GM18499 (cell line): ENCODE measurements around the gene TOMM34.

Source experiments
- ATAC-seq: cut with Tn5 transposase; IDR thresholded peaks from one replicate; pipeline ENCODE4 v1.9.1; 2021; ENCODE audit warnings: moderate number of reproducible peaks; ENCODE audit not compliant: insufficient read depth, unreplicated experiment

Gene TOMM34

DNA sequence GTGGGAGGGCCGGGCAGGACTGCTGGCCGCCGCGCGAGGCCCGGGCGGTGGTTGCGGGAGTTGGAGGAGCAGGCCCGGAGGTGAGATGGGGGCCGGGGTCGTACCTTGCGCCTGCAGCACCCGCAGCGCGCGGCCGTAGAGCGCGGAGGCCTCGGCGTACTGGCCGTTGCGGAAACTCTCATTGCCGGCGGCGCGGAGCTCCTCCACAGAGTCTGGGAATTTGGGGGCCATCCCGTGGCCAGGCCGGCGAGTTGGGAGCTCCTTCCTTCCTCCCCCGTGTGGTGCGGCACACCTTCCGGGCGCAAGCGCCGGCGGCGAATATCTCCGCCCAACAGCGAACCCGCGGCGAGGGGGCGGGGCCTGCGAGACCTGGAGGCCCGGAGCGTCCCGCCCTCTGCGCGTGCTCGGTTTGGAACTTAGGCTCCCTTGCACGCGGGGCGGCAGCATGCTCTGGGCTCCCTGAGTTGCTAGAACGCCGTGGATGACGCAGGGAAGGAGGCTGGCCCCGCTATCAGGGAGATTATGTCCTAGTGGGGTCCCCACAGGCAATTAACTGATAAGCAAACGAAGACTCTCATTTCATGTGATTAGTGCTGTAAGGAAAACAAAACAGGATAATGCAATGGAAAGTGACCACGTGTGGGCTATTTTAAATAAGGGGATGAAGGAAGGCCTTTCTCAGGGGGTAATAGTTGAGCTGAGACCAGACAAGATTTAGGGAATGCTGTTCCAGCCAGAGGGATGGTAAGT is at the start of gene TOMM34:
Gene TOMM34, minus strand, starts transcription at position 295 of the 750 bp plus-strand sequence. Its CDS starts 64 bp downstream, at position 231.
- peak; percentile 51 for ATAC-seq

DNA sequence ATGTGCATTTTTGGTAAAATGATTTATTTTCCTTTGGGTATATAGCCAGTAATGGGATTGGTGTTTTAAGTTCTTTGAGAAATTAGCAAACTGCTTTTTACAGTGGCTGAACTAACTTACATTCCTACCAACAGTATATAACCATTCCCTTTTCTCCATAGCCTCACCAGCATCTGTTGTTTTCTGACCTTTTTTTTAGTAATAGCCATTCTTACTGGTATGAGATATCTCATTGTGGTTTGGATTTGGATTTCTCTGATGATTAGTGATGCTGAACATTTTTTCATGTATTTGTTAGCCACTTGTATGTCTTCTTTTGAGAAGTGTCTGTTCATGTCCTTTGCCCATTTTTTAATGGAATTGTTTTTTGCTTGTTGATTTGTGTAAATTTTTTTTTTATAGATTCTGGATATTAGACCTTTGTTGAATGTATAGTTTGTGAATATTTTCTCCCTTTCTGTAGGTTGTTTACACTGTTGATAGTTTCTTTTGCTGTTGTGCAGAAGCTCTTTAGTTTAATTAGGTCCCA is 48.4 kb upstream of the TOMM34 start:
- ATAC-seq = no peak

GRCh38 chr20:44997668-44998067 is 37.5 kb upstream of the TOMM34 start:
- no peak for ATAC-seq

- no peak for ATAC-seq
Observed at GRCh38 chr20:44997171-44997570, 37.0 kb upstream of the TOMM34 start.

- ATAC-seq = no peak
Observed at GRCh38 chr20:44993343-44993742, 33.1 kb upstream of the TOMM34 start.

GRCh38 chr20:44990957-44991356 is 30.8 kb upstream of the TOMM34 start:
- ATAC-seq = no peak

GRCh38 chr20:44990425-44990824 is 30.2 kb upstream of the TOMM34 start:
- ATAC-seq = no peak

DNA sequence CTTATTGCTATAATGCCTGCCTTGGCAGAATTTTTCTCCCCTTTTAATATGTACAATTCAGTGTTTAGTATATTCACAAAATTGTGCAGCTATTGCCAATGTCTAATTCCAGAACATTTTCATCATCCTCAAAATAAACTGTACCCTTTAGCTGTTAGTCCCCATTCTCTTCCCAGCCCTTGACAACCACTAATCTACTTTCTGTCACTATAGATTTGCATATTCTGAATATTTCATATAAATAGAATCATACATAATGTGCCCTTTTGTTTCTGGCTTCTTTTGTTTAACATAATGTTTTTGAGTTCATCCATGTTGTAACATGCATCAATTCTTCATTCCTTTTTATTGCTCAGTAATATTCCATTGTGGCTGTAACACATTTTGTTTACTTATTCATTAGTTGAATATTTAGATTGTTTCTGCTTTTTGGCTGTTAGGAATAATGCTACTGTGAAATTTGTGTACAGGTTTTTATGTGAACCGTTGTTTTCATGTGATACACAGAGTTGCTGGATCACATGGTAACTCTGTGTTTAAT is 28.5 kb upstream of the TOMM34 start:
- ATAC-seq = no peak

DNA sequence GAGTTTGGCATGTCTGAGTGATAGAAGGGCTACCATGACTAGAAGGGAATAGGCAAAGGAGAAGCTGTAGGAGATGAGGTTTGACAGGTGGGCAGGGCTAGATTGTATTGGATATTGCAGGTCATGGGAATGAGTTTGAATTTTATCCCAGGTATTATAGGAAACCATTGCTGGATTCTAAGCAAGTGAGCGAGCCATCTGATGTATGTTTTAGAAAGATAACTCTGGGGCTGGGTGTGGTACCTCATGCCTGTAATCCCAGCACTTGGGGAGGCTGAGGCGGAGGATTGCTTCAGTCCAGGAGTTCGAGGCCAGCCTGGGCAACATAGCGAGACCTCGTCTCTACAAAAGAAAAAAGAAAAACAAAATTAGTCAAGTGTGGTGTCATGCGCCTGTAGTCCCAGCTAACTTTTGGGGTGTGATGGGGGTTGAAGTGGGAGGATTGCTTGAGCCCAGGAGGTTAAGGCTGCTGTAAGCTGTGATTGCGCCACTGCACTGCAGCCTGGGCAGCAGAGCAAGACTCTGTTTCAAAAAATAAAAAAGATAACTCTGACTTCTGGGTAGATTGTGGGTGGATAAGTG is 23.0 kb upstream of the TOMM34 start:
- ATAC-seq = no peak

DNA sequence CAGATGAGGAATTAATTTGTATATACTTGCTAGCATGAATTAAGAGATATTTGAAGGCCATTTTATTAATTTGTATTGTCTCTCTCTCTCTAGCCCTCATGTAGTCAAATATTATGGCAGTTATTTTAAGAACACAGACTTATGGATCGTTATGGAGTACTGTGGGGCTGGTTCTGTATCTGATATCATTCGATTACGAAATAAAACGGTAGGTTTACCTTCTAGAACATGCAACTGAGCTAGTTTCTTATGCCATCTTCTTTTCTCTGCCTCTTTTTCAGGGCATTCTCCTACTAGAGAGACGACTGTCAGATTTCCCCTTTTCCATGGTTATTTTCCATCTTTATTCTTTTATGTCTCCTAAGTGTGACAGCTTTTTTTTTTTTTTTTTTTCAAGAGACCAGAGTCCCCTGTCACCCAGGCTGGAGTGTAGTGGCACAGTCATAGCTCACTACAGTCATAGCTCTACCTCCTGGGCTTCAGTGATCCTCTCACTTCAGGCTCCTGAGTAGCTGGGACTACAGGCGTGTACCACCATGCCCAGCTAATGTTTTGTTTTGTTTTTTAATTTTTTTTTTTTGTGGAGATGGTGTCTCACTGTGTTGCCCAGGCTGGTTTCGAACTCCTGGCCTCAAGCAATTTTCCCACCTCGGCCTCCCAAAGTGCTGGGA is 21.7 kb upstream of the TOMM34 start:
- ATAC-seq = no peak

DNA sequence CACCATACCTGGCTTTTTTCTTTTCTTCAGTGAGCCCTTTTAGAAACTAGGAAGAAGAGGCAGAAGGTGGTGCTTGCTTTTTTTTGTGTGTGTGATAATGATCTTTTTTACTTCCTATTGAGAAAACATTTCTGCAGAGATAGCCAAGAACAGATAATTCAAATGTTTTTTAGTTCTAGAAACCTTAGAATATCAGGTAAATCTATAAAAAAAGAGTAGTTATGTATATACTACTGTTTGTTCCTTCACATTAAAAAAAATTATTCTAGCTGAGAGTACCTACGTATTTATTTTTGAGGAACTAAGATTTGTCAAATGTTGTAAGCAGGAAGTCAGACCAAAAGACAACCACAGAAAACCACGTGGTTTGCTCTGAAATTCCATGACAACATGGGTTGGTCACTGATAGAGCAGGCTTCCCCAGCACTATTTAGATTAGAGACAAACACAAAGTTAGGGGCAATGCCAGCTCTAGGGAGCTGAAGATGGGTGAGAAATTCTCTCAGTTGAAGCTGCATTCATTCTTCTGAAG is 19.0 kb upstream of the TOMM34 start:
- ATAC-seq = peak; percentile 64

DNA sequence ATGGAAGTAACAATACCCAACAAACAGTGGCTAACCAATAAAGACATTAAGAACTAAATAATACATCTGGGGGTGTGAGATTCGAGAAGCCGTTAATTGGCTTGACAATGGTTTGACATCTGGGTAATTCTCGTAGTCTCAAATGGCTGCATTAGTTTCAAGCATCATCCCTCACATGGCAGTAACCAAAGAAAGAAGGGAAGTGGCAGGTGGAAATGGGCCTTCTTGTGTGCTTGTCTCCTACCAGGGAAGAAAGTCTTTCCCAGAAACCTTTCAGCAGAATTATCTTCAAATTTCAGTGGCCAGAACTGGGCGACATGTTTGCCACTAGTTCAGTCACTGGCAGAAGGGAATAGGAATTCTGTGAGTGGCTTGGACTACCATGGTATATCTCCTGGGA is 16.5 kb upstream of the TOMM34 start:
- ATAC-seq = no peak

- no peak for ATAC-seq
Observed at GRCh38 chr20:44973053-44973452, 12.9 kb upstream of the TOMM34 start.

DNA sequence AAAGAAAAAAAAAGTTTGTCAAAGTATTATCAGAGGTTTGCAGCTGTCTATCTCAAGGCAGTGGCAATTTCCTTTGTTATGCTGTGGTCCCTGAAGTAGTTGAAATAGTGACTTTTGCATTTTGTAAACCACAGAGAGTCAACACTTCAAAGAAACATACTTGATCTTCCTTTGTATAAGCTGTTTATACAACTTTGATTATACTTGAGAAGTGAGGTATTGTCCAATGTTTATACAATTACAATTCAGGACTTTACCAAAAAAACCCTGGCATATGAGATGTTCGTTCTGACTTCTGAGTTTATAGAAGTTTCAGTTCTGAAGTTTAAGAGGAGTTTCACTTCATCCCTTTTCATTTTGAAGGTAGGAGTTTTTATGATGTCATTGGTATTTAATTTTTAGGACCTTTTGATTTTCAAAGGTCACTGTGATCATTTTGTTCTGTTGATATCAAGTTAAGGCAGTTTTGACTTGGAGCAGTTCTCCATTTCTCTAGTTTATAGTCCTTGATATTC is 10.1 kb upstream of the TOMM34 start:
- no peak for ATAC-seq

DNA sequence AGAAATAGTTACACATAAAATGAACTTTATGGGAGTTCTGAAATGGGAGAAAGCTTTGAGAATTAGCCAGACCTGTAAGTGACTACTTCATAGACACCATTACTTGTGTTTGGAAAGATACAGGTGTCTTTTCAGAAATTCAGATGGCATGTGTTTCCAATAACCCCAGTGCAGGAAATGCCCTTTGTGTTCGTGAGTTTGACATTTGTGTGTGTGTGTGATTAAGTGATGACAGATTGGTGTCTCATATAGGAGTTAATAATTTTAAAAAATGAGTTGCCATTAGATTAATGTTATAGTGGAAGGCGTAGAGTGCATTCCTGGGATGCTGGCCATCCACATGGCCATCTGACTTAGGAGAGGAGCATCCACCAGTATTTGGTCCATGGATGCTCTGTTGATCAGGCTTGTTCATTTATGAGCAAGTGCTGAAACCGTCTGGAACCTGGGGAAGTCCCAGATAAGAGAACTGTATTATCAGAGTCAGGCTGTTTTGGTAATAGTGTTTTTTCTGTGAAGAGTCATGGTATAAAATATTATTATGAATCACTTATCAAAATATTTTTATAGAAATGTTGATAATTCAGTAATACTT is 9.2 kb upstream of the TOMM34 start:
- no peak for ATAC-seq

DNA sequence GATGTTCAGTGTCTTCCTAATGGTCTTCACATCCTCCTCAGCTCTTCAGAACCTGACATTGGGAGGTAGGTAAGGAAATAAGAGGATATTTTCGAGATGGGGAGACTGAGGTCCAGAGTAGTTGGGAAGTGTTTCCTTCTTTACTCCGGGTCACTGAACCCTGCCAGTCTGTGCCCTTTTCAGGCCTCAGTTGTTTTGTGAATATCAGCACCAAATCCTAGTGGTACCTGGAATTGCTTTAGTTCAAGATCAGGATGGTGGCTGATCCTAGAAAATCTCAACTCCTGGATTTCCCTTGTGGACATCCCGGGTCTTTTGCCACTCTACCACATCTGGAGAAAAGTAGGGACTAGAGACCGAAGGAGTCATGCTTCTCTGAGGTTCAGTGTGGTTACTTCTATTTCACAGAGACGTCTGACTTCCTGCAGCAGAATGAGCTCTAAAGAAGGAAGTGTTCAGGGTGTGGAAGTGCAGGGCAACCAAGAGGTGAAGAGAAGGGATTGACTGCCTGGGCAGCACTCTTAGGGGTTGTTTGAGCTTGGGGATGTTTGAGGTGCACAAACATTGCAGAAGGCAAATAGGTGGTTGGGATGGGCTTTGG is 7.1 kb upstream of the TOMM34 start:
- ATAC-seq = no peak

- peak; percentile 37 for ATAC-seq
Observed at GRCh38 chr20:44966030-44966961, 6.1 kb upstream of the TOMM34 start, which contains the start of gene STK4. Gene STK4 (plus strand): TSS chr20:44966512. CDS start chr20:44966569, 57 bp downstream.

- ATAC-seq = no peak
Observed at GRCh38 chr20:44965651-44966029, 5.4 kb upstream of the TOMM34 start.
